ENCODE results near the gene GRM8.

GRM8 gene

GRCh38 chr7:126656165-126656564 lies 596.6 kb downstream of the GRM8 start:
- DNase-seq = no peak

DNA sequence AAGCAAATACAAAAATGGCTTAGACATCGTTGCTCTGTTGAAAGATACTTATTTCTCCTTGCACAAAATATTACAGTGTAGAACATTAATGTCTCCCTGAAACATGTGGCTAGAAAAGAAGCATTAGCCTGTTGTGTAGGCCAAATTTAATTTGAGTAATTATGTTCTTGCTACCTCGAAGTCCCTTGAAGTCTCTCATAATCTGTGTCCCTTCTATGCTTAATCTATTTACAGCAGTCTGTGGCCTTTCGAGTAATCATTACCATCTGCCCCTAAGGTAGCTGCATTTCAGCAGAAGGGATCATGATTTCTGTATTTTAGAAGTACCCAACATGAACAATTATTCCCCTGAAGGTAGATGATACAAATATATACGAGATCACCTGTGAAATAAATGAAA lies 615.2 kb downstream of the GRM8 start:
- no peak for DNase-seq

GRCh38 chr7:126635545-126635944 lies 617.2 kb downstream of the GRM8 start:
- DNase-seq = no peak

GRCh38 chr7:126608339-126608776 lies 644.4 kb downstream of the GRM8 start:
- DNase-seq = no peak

GRCh38 chr7:126606331-126606730 lies 646.4 kb downstream of the GRM8 start:
- no peak for DNase-seq

DNA sequence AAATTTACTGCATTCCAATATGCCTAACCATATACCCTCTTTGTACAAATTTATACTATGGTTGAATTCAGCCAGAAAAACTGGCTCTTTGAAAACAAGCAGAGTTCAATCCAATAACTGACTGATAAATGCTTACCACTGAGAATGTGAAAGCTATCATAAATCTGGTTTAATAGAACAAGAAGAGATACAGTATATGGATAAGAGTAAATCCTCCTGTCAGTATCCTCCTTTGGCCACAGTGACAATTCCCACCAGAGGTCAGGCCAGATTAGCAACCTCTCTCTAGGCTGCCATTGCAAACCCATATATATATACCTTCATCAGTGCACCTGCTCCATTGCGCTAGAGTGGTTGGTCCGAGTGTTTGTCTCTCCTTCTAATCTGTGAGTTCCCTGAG lies 647.2 kb downstream of the GRM8 start:
- DNase-seq = no peak

DNA sequence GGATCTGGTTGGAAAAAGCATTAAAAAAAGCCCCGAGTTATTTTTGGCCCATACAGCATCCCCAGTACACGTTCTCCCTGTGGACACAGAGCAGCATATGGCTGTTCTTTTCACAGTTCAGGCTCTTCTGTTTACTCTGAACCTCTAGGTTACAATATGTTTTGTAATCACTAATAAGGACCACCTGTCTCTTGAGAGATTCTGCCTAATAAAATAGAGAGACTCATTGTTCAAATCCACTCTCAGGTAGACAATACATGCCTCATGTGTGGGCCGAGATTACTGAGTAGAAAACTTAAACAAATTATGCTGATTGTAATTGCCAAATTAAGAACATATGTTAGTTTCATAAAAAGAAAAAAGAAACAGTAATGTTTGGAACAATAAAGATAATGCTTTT lies 647.7 kb downstream of the GRM8 start:
- DNase-seq = no peak

- DNase-seq = no peak
Observed at GRCh38 chr7:126589068-126589684, 663.6 kb downstream of the GRM8 start.

GRCh38 chr7:126578338-126578737 lies 674.4 kb downstream of the GRM8 start:
- no peak for DNase-seq

GRCh38 chr7:126574276-126575250 lies 678.2 kb downstream of the GRM8 start:
- no peak for DNase-seq

- no peak for DNase-seq
Observed at GRCh38 chr7:126570845-126571244, 681.9 kb downstream of the GRM8 start.

GRCh38 chr7:126569402-126569801 lies 683.3 kb downstream of the GRM8 start:
- no peak for DNase-seq

DNA sequence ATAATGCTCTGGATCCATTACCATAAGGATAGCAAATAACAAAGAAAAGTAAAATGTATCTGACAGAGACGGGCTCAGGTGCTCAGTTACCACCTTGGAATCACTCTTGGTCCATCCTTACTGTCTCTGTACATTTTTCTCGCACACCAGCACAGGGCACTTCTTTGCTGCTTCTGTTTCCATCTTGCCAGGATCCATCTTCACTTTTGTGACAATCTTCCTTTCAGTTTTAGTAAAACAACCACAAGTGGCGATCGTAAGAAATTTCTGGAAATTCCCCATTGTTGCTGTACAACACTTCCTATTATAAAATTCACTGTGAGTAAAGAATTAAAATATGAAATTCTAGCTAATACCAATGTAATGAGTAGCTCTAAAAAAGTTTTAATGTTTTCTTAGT lies 695.5 kb downstream of the GRM8 start:
- DNase-seq = no peak

DNA sequence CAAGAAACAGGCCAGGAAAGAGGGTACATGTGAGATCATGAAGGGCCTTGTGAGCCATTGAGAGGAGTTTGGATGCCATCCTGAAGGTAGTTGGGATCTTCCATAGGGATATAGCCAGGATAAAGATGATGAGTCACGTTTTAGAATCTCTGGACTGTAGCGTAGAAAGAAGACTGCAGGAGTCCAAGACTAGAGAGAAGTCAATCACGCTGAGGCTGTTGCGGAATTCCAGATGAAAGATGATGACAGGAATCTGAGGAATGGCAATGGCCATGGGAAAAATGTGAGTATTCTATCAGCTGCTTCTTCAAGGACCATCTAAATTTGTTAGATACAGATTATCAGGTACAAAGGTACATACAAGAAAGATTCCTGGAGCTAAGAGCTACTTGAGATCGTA lies 711.3 kb downstream of the GRM8 start:
- DNase-seq = no peak

DNA sequence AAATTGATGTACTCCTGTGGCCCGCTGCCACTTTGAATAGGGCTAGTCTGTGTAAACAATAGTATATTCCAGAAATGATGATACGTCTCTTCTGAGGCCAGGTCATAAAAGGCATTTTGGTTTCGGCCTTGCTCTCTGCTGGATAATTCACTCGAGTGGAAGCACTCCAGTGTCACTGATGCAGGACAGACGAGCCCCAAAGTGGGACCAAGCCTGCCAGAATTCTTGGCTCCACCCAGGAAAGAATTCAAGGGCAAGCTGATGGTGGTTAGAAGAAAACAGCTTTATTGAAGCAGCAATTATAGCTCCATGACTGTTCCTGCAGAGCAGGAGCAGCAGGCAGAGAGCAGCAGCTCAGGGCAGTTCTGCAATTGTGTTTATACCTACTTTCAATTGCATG lies 717.6 kb downstream of the GRM8 start:
- DNase-seq = no peak

- DNase-seq = no peak
Observed at GRCh38 chr7:126533715-126534114, 719.0 kb downstream of the GRM8 start.

GRCh38 chr7:126529833-126530232 lies 722.9 kb downstream of the GRM8 start:
- no peak for DNase-seq

GRCh38 chr7:126529254-126529653 lies 723.5 kb downstream of the GRM8 start:
- DNase-seq = no peak

GRCh38 chr7:126525906-126526305 lies 726.8 kb downstream of the GRM8 start:
- DNase-seq = no peak

DNA sequence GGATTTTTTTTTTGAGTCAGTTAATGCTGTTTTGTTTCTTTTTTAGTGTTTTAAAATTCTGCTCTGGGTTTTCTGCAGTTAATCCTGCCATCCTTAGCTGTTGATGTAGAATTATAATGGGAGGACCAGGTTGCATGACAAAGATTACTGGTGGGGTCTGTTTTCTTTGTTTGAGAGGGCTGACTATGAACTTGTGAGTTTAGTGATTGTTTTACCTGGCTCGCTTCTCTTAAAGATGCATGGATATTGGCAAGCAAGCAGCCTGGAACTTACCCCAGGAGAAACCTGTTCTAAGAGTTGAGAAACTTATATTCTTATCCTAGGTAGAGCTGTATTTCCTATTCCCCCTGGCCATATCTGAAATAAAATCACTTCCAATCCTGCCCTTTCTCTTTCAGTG lies 727.8 kb downstream of the GRM8 start:
- DNase-seq = no peak

DNA sequence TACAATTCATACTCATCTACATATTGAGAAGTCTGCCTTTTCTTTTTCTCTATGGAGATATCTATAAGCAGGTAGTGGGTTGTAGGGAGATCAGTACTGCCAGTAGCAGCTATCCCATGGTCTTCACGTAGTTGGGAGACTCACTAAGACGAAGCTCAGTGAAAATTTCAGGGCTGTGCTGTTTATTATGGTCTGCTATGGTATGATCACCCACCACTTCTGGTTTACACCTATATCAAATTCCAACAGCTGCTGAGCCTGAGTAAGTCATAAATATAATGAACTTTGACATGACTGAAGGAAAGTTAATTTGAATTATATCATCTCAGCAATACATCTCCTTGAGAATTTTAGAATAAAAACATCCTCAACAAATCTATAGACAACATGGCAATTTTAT lies 741.7 kb downstream of the GRM8 start:
- no peak for DNase-seq

DNA sequence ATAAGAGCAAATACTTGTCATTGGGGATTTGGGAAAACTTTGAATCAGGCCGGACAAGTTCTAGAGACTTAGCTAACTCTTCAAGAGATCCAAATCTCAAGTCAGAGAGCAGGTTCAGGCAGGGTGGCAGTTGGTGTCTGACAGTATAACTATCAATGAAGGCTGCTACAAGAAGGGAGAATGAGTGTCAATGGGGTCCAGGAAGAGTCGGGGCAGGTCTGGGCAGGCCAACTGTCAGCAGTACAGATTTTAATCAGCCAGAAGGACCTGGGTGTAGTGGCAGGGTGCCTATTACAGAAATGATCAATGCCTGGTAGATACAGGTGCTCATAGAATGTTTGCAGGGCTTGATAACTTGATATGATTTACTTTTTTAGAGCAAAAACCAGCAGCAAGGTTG lies 751.1 kb downstream of the GRM8 start:
- DNase-seq = no peak

GRCh38 chr7:126499481-126499880 lies 753.3 kb downstream of the GRM8 start:
- DNase-seq = no peak

DNA sequence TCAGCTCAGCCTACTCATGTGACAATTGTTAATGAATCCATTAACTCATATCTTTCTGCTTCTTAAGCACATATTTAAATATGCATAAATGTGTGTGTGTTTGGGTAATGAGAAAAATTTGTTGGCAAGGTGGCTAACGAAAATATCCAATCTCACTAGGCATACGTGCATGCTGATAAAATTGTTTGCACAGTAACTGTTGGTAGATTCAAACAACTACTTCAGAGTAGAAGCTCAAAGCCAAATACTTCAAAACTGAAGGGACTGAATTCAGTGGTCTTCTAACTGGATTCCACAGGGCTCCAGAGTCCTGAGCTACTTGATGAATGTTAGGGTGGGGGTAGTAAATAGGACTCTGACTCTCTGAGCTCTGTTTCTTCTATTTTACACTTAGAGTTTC lies 757.0 kb downstream of the GRM8 start:
- no peak for DNase-seq

Data from stimulated activated CD4-positive, alpha-beta T cell treated with anti-CD3 and anti-CD28 coated beads, Interleukin-4, amount 100 ng/mL, for 4 hours (primary cell).